HG03571 (cell line): Measurements from ENCODE around the gene CIITA.
A peak's percentile ranks its signal among the peaks of the same experiment; 100 is the strongest.
"Not testable (repeated sequence)": the region's sequence is repeated elsewhere in the genome, so short reads cannot be mapped to it uniquely, and the experiment has no call there.

Source experiments
- ATAC-seq: cut with Tn5 transposase; IDR thresholded peaks from one replicate; pipeline ENCODE4 v1.9.1; 2021; ENCODE audit not compliant: unreplicated experiment

CIITA gene

GRCh38 chr16:10935226-10935915, 58.4 kb downstream of the CIITA start:
- ATAC-seq: no peak

DNA sequence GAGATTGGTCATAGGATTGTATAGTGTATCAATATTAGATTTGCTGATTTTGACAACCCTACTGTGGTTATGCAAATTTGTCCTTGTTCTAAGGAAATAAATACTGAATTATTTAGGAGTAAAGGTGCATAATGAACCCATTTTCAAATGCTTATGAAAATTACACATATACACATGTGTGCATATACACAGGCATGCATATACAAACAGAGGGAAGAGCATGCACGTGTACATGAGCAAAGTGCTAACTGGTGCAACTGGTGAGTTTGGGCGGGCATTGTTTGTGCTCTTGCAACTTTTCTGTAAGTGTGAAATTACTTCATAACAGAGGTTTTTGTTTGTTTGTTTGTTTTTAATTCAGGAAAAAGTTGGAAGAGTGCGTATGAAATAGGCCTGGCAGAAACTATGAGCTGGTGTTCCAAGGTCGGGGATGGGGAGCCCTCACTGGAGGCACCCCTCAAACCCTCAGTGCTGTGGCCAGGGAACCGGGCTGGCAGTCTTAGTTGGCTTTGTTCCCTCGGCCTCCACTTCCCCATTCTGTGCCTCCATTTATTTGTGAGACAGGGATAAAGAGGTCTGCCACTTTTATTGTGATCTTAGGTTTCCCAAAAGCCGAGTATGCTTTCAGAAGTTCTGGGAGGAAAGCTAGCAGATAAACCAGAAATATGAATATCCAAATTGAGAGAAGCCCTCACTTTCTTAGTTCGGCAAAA, 59.4 kb downstream of the CIITA start:
- no peak for ATAC-seq

DNA sequence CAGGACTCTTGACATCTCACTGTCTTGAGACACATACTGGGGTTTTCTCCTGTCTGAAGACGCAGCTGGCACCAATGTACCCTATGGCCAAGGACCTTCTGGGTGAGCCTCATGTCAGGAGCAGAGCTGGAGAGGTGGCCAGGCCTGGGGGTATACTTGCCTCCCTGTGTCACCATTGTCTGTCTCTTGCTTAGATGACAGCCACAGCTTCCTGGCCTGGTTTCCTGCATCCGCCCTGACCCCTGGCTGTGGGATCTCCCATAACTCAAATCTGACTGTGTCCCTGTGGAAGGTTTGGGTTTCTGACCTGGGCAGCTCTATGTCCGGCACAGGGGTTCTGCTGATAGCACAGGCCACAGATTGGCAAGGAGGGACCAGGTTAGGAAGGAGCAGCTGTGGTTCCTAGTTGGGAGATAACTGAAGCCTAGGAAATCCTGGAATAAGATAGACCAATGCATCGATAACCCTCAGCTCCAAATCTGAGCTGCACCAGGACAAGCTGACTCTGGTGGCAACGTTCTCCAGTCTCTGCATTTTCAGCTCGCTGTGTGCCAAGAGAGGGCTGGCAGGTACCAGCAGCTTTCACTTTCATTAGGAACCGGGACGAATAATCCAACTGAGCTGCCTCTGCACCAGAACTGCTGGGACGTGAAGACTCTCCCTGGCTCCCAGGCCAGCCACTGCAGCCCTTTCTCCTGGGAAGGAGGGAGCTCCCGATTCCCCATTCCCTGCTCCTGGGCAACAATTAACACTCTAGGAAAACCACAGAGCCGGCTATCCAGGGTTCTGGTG, 60.3 kb downstream of the CIITA start:
- no peak for ATAC-seq

GRCh38 chr16:10938321-10938720, 61.3 kb downstream of the CIITA start:
- no peak for ATAC-seq

- ATAC-seq: no peak
Observed at GRCh38 chr16:10938796-10939648, 62.0 kb downstream of the CIITA start.

DNA sequence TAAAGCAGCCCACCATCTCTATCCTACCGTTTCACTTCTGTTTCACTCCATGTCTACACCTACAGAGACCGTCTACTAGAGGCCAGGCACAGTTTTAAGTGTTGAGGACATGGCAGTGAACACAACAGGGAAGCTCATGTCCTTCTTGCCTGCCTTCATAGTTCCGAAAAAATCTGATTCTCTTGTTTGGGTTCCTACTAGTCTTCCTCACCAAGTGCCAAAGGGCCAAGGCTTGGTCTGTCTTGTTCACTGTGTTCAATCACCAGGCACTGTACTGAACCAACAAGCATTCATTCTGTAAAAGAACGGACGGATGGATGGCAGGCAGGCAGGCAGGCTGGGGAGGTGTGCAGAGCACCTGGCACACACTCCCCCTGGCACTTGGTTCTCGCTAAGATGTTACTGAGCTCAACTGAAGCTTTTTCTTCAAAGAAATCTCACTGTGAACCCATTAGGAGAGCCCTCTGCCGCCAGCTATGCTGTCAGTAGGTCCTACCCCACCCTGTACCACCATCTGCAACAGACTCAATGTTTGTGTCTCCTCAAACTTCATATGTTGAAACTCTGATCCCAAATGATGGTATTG, 62.7 kb downstream of the CIITA start:
- ATAC-seq: no peak

GRCh38 chr16:10940501-10941079, 63.6 kb downstream of the CIITA start:
- no peak for ATAC-seq

GRCh38 chr16:10941127-10941933, 64.3 kb downstream of the CIITA start:
- no peak for ATAC-seq

DNA sequence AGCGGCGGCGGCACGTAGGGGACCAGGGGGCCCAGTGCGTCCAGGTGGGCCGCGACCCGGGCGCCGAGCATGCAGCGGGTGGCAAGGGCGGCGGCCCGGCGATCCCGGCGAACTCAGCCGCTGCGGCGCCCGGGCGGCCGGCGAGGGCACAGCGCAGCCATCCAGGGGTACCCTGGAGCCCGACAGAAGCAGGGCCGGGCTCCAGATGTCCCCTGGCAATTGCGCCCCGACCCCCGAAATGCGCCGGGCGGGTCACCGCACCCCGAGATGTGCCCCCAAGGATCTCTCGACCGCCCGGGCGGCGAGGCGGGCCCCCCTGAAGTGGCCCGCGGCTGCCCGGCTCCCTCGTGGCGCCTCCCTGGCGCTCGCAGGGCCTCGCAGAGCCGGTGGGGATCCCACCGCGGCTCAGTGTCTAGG, 64.9 kb downstream of the CIITA start:
- not testable (repeated sequence) for ATAC-seq

DNA sequence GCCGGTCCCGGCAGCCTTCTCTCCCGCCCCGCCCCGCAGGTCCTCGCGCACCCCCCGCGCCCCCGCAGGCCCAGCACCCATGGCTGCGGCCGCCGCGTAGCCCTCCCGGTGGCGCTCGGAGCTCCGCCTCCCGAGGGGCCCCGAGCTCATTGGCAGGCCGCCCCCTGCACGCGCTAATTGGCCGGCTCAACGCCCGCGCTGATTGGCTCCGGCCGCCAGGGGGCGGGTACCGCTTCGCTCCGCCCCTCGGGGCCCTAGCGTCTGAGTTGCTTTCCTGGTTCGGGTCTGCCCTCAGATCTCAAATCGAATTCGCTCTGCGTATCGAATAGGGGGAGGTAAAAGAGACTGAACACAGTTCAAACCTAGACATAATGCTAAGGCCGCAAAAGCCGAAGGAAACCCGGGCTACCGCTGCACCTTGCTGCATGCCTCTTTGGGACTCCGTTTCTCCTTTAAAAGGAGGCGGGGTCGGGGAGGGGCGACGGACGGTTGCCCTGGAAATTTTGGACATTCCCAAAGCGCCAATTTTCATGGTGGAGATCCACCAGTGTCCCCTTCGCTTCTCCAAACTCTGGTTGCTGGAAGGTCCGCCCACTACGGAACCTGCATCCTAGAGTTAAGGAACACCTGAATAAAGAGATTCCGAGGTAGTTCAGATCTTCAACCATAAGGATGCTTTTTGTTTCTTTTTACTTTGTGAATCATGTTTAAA, 65.5 kb downstream of the CIITA start, which contains the start of gene DEXI:
Gene DEXI, minus strand, starts transcription at position 117 of the 712 bp plus-strand sequence. CDS start 463 bp downstream, outside the sequence.
- ATAC-seq: peak; percentile 54

GRCh38 chr16:10943064-10943353, 66.0 kb downstream of the CIITA start:
- no peak for ATAC-seq

DNA sequence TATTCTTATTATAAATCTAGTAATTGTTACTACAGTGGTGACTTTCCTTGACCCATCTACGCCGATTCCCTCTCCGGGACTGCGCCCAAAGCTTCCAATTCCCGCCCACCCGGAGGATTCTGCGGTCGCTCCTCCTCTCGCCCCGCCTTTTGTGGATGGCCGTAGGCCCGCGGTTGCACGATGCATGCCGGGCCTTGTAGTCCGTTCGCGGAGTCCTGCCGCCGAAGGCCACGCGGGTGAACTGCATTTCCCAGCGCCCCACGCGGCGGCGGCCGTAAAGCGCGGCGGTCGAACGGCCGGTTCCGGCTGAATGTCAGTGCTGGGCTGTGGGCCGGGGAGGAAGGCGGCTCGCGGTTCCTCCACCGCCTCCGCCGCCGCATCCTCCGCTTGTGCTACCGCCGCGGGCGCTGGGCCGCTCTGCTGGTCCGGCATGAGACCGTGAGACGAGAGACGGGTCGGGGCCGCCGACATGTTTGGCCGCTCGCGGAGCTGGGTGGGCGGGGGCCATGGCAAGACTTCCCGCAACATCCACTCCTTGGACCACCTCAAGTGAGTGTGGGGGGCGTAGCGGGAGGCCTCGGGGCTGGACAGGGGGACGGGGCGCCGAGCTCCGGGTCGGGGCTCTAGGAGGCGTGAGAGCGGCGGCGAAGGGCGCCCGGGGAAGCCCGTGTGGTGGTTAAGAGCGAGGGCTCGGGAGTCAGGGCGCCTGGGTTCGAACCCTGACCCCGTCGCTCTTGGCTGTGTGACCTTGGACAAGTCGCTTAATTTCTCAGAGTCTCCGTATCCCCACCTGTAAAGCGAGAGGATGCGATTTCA, 67.5 kb downstream of the CIITA start, which contains the start of gene CLEC16A:
Gene CLEC16A, plus strand, starts transcription at position 316 of the 816 bp plus-strand sequence. Its CDS starts 154 bp downstream, at position 470.
- ATAC-seq: peak; percentile 63

DNA sequence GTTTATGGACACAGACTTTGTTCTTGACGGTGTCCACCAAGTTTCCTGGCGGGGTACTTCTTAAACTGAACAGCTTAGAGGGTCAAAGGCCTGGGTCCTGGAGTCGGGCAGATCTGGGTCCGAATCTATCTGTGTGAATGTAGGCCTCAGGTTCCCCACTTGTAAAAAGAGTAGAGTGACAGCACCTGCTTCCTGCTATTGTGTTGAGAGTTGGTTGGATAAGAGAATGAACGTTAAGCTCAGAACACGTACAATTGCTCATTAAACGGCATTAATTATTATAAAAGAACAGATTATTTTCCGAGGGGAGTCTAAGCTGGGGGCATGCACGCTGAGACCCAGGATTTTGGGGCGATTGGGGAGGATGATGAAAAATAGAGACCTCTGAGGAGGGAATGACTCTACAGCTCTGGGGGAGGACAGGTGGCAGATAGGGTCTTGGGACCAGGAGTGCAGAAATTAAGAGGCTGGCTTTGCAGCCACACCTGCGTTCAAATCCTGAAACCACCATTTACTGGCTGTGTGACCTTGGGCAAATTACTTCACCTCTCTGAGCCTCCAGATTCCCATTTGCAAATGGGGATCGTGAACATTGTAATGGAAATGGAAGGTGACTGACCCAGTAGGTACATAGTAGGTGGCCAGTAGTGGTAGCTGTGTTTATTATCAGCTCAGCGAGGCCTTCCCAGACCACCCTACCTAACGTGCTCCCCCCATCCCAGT, 68.2 kb downstream of the CIITA start:
- ATAC-seq: no peak

DNA sequence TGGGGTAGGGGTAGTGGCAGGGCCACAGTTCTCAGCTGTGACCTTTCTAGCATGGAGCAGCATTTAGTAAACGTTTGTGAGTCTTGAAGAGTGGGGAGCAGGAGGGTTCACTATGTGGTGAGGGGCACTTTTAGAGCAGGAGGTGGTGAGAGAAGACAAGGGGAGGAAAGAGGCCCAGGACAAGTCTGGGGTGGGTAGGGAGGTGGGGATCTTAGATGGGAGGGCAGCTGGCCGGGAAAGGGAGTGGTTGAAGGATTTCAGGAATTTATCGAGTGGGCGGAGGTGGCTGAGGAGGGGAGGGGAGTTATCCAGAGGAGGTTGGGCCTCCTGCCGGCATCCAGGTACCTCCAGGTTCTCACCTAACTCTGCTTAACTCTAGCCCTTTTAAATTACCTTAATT, 69.3 kb downstream of the CIITA start:
- no peak for ATAC-seq

- no peak for ATAC-seq
Observed at GRCh38 chr16:10947211-10947787, 70.3 kb downstream of the CIITA start.

GRCh38 chr16:10949424-10949970, 72.5 kb downstream of the CIITA start:
- peak; percentile 73 for ATAC-seq
